HCT116 (cell line): Measurements from ENCODE around the gene CMTM8.

Experiments
- CBX3 ChIP-seq: IDR thresholded peaks from 2 replicates; pipeline ENCODE4 v1.6.1; 2012; ENCODE audit warnings: low read depth
- EZH2 ChIP-seq: fragments of 200-600 bp; sonication (generic); IDR thresholded peaks from 2 replicates; pipeline ENCODE4 v1.6.1; 2017; ENCODE audit warnings: antibody characterized with exemption, mixed run types
- POLR2A ChIP-seq: IDR thresholded peaks from 2 replicates; pipeline ENCODE4 v1.7.0; 2011; ENCODE audit warnings: borderline replicate concordance; ENCODE audit not compliant: insufficient read depth, insufficient read length; ENCODE audit errors: extremely low read depth
- TCF7L2 ChIP-seq: IDR thresholded peaks from 2 replicates; pipeline ENCODE4 v1.7.0; 2011; ENCODE audit warnings: borderline replicate concordance, inconsistent platforms; ENCODE audit not compliant: insufficient read depth, insufficient read length; ENCODE audit errors: extremely low read depth
- YY1 ChIP-seq: IDR thresholded peaks from 2 replicates; pipeline ENCODE4 v1.6.1; 2011; ENCODE audit warnings: low read length, low read depth, moderate library complexity, mild to moderate bottlenecking; ENCODE audit not compliant: insufficient replicate concordance; ENCODE audit errors: extremely low read depth
- TF ChIP-seq, protein P1 (sequence below), 3 experiments: fragments of 200-600 bp in 1 of 3; sonication (generic) in 1 of 3; IDR thresholded peaks in 2 of 3; conservative IDR thresholded peaks in 1 of 3; 2 replicates each; pipeline ENCODE4 v1.5.1; 2012 to 2017; ENCODE audit warnings: low read depth in 2 of 3, low read length in 2 of 3, antibody characterized with exemption in 1 of 3, borderline replicate concordance in 1 of 3, control low read depth in 1 of 3, mild to moderate bottlenecking in 1 of 3, mixed read lengths in 1 of 3, mixed run types in 1 of 3, moderate library complexity in 1 of 3; ENCODE audit not compliant: insufficient read depth in 1 of 3

DNA sequence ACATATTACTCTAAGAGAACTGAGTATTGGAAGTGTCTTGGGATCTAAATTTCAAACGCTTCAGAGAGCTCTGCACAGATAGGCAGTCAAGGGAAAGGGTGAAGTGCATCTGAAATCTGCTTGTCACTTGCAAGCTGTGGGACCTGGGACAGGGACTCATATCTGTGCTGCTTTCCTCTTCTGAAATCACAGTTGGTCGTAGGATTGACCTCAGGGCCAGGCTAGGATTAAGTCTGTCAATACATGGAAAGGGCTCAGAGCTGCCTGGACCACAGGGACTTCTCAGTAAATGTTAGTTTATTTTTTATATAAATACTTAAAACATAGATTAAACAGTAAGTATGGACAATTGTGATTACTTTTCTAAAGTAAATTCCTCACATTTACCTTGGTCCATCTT, 78.5 kb downstream of the CMTM8 start:
- TF ChIP-seq EZH2 (no peak), YY1 (no peak), CBX3 (no peak), POLR2A (no peak), TCF7L2 (no peak)
- TF ChIP-seq, protein P1, sequence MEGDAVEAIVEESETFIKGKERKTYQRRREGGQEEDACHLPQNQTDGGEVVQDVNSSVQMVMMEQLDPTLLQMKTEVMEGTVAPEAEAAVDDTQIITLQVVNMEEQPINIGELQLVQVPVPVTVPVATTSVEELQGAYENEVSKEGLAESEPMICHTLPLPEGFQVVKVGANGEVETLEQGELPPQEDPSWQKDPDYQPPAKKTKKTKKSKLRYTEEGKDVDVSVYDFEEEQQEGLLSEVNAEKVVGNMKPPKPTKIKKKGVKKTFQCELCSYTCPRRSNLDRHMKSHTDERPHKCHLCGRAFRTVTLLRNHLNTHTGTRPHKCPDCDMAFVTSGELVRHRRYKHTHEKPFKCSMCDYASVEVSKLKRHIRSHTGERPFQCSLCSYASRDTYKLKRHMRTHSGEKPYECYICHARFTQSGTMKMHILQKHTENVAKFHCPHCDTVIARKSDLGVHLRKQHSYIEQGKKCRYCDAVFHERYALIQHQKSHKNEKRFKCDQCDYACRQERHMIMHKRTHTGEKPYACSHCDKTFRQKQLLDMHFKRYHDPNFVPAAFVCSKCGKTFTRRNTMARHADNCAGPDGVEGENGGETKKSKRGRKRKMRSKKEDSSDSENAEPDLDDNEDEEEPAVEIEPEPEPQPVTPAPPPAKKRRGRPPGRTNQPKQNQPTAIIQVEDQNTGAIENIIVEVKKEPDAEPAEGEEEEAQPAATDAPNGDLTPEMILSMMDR (IDR thresholded peaks at IDR 0.05 in 2 of 3, conservative IDR thresholded peaks at IDR 0.05 in 1 of 3; ENCODE audit: borderline replicate concordance in 1 of 3, insufficient read depth in 1 of 3, low read depth in 2 of 3, low read length in 2 of 3), result no peak
